SH-SY5Y (cell line): ENCODE results near the gene DTX3L.

ENCODE experiments used
- GATA2 ChIP-seq: IDR thresholded peaks from 2 replicates; pipeline ENCODE4 v1.6.1; 2011; ENCODE audit warnings: mild to moderate bottlenecking, low read depth, low read length
- GATA3 ChIP-seq: IDR thresholded peaks from 2 replicates; pipeline ENCODE4 v1.6.1; 2011; ENCODE audit warnings: low read depth, mild to moderate bottlenecking, low read length, moderate library complexity

- TF ChIP-seq GATA3 = no peak
- TF ChIP-seq GATA2 = no peak
Observed at GRCh38 chr3:122535964-122536631, 28.0 kb upstream of the DTX3L start.
